PC-3 (cell line): Measurements from ENCODE around the gene KATNA1.

ENCODE experiments used
- EZH2phosphoT487 ChIP-seq: fragments of 300-600 bp; sonication (generic); IDR thresholded peaks from 2 replicates; pipeline ENCODE4 v1.6.1; 2018; ENCODE audit warnings: mild to moderate bottlenecking, antibody characterized with exemption, low read length, borderline replicate concordance
- TF ChIP-seq, protein P1 (sequence below): fragments of 300-600 bp; sonication (generic); conservative IDR thresholded peaks from 2 replicates; pipeline ENCODE4 v1.5.1; 2017; ENCODE audit warnings: antibody characterized with exemption, low read depth, mild to moderate bottlenecking, low read length

DNA sequence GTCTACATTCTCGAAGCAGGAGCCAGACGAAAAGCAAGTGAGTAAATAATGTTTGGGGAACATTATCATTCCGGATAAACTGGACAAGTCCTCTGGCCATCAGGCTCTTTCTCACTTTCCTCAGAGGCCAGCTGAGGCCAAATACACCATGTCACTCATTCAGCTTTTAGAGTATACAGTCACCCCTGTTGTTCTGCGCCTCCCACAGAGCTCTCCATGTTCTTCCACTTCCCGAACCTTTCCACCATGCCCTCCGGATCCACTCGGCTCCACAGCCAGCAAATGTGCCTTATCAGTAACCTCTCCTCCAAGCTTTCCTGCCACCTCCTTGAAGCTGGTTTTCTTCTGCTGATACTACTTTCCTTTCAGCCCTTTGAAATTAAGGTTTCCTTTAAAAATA, 37.7 kb upstream of the KATNA1 start:
- TF ChIP-seq EZH2phosphoT487, result no peak
- TF ChIP-seq, protein P1, sequence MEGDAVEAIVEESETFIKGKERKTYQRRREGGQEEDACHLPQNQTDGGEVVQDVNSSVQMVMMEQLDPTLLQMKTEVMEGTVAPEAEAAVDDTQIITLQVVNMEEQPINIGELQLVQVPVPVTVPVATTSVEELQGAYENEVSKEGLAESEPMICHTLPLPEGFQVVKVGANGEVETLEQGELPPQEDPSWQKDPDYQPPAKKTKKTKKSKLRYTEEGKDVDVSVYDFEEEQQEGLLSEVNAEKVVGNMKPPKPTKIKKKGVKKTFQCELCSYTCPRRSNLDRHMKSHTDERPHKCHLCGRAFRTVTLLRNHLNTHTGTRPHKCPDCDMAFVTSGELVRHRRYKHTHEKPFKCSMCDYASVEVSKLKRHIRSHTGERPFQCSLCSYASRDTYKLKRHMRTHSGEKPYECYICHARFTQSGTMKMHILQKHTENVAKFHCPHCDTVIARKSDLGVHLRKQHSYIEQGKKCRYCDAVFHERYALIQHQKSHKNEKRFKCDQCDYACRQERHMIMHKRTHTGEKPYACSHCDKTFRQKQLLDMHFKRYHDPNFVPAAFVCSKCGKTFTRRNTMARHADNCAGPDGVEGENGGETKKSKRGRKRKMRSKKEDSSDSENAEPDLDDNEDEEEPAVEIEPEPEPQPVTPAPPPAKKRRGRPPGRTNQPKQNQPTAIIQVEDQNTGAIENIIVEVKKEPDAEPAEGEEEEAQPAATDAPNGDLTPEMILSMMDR, result no peak
